Measurements from ENCODE around the gene DIS3L. TPM values are rescaled to one million over a fixed set of nuclear protein-coding genes. Genes with fewer than 3 reads are reported as not detected.

The DIS3L gene
- total RNA-seq, 2 experiments from 2014 or later = 22.6 to 24.3 TPM

- H3K27me3 ChIP-seq (ENCODE audit: control insufficient read depth in 1 of 2, insufficient read depth in 2 of 2, low read length in 2 of 2) = peaks cover 42 to 52% of the 10 kb centered on the region in 2 experiments
Observed at GRCh38 chr15:66249605-66250174, 43.7 kb upstream of the DIS3L start.

GRCh38 chr15:66251065-66251789, 42.1 kb upstream of the DIS3L start:
- H3K4me3 Mint-ChIP-seq = peak overlapping the region; percentile 64
- Histone ChIP-seq H3K27ac (ENCODE audit: low read depth in 1 of 2, low read length in 2 of 2) (no peak overlapping the region), H3K4me1 (ENCODE audit: insufficient read depth, low read length) (peaks cover 34% of the 10 kb centered on the region), H3K4me3 (ENCODE audit: low read length) (peak overlapping the region; percentile 26), H3K9me3 (ENCODE audit: control insufficient read depth in 1 of 2, insufficient read depth in 1 of 2, low read length in 2 of 2) (peaks cover 0 to 8% of the 10 kb centered on the region in 2 experiments), H3K27me3 (ENCODE audit: control insufficient read depth in 1 of 2, insufficient read depth in 2 of 2, low read length in 2 of 2) (peaks cover 56 to 67% of the 10 kb centered on the region in 2 experiments), H3K36me3 (ENCODE audit: insufficient read depth, low read length) (no peaks in the 10 kb centered on the region)
- TF ChIP-seq CTCF (IDR thresholded peaks at IDR 0.05) = no peak
- no peaks in the 10 kb centered on the region for H3K9me3 Mint-ChIP-seq
- intact Hi-C loops (cut with DNase I, micrococcal nuclease) = no loop called here
- ChIA-PET CTCF (no interaction called here), POLR2A (interaction anchor here (1.2 kb wide), 1 partner anchor 247 kb away, joined by 4 read pairs; the partner anchor contains the start of gene SNAPC5)
- ATAC-seq (ENCODE audit: poor library complexity) (no peak), DNase-seq (no peak)
- H3K27me3 Mint-ChIP-seq = peaks cover 75% of the 10 kb centered on the region
- no peak overlapping the region for H3K27ac Mint-ChIP-seq
- H3K36me3 Mint-ChIP-seq (ENCODE audit: low read depth) = no peaks in the 10 kb centered on the region
- peaks cover 13% of the 10 kb centered on the region for H3K4me1 Mint-ChIP-seq (ENCODE audit: low read depth)

More at GRCh38 chr15:66249605-66250174, 43.7 kb upstream of the DIS3L start:
- Histone ChIP-seq H3K27ac (ENCODE audit: low read depth in 1 of 2, low read length in 2 of 2) (no peak overlapping the region), H3K36me3 (ENCODE audit: insufficient read depth, low read length) (no peaks in the 10 kb centered on the region), H3K4me1 (ENCODE audit: insufficient read depth, low read length) (peaks cover 34% of the 10 kb centered on the region), H3K4me3 (ENCODE audit: low read length) (no peak overlapping the region), H3K9me3 (ENCODE audit: control insufficient read depth in 1 of 2, insufficient read depth in 1 of 2, low read length in 2 of 2) (peaks cover 0 to 8% of the 10 kb centered on the region in 2 experiments)
- ATAC-seq (ENCODE audit: poor library complexity) (no peak), DNase-seq (no peak)
- H3K27me3 Mint-ChIP-seq = peaks cover 71% of the 10 kb centered on the region
- H3K36me3 Mint-ChIP-seq (ENCODE audit: low read depth) = no peaks in the 10 kb centered on the region
- H3K4me3 Mint-ChIP-seq = peak overlapping the region; percentile 50
- H3K27ac Mint-ChIP-seq = no peak overlapping the region
- no peak for TF ChIP-seq CTCF (IDR thresholded peaks at IDR 0.05)
- intact Hi-C loops (cut with DNase I, micrococcal nuclease) = loop anchor here in 1 of 2 experiments (5.0 kb wide), 1 partner anchor 248 kb away; the partner anchor contains the start of gene SNAPC5
- no peaks in the 10 kb centered on the region for H3K9me3 Mint-ChIP-seq
- ChIA-PET POLR2A (no interaction called here), CTCF (interaction anchor here (1.4 kb wide), 1 partner anchor 249 kb away, joined by 3 read pairs; no protein-coding TSS in a partner anchor)
- H3K4me1 Mint-ChIP-seq (ENCODE audit: low read depth) = peaks cover 12% of the 10 kb centered on the region

GRCh38 chr15:66251790-66252684, 41.3 kb upstream of the DIS3L start:
- Histone ChIP-seq H3K36me3 (ENCODE audit: insufficient read depth, low read length) (no peaks in the 10 kb centered on the region), H3K4me1 (ENCODE audit: insufficient read depth, low read length) (peaks cover 34% of the 10 kb centered on the region), H3K27ac (ENCODE audit: low read depth in 1 of 2, low read length in 2 of 2) (no peak overlapping the region), H3K9me3 (ENCODE audit: control insufficient read depth in 1 of 2, insufficient read depth in 1 of 2, low read length in 2 of 2) (peaks cover 0 to 8% of the 10 kb centered on the region in 2 experiments), H3K27me3 (ENCODE audit: control insufficient read depth in 1 of 2, insufficient read depth in 2 of 2, low read length in 2 of 2) (peaks cover 64 to 72% of the 10 kb centered on the region in 2 experiments), H3K4me3 (ENCODE audit: low read length) (peak overlapping the region; percentile 60)
- Mint-ChIP-seq H3K4me1 (ENCODE audit: low read depth) (peaks cover 13% of the 10 kb centered on the region), H3K9me3 (no peaks in the 10 kb centered on the region), H3K27ac (no peak overlapping the region), H3K27me3 (peaks cover 73% of the 10 kb centered on the region), H3K4me3 (peak overlapping the region; percentile 80), H3K36me3 (ENCODE audit: low read depth) (no peaks in the 10 kb centered on the region)
- intact Hi-C loops (cut with DNase I, micrococcal nuclease) = loop anchor here in 1 of 2 experiments (2.0 kb wide), 1 partner anchor 247 kb away; no protein-coding TSS in a partner anchor
- DNase-seq (peak in 13 of 14 experiments; percentile 12 to 68 (median 36)), ATAC-seq (ENCODE audit: poor library complexity) (peak; percentile 59)
- POLR2A ChIA-PET = interaction anchor here (1.2 kb wide), 1 partner anchor 246 kb away, joined by 4 read pairs; the partner anchor contains the start of gene SNAPC5
- TF ChIP-seq CTCF (IDR thresholded peaks at IDR 0.05) = peak; percentile 56
- CTCF ChIA-PET = no interaction called here
